Upper lobe of right lung (tissue), 1 donor: ENCODE results near the gene INSC. TPM values are rescaled to one million over a fixed set of nuclear protein-coding genes. Genes with fewer than 3 reads are reported as not detected.

Experiments
- ATAC-seq: fragments of 200-7000 bp; cut with Tn5 transposase; one replicate; pipeline ENCODE4 v1.9.1; 2020; ENCODE audit warnings: mild to moderate bottlenecking, moderate library complexity
- DNase-seq: peaks from one replicate; pipeline ENCODE4 v3.0.0-alpha.2; 2020
- H3K27ac ChIP-seq: fragments of 200-600 bp; one replicate; pipeline ENCODE4 v1.8.0; 2022
- H3K27me3 ChIP-seq: fragments of 200-600 bp; one replicate; pipeline ENCODE4 v1.8.0; 2022; ENCODE audit warnings: mild to moderate bottlenecking
- H3K36me3 ChIP-seq: fragments of 200-600 bp; one replicate; pipeline ENCODE4 v1.8.0; 2022
- H3K4me1 ChIP-seq: fragments of 200-600 bp; one replicate; pipeline ENCODE4 v1.8.0; 2022
- H3K4me3 ChIP-seq: fragments of 200-600 bp; one replicate; pipeline ENCODE4 v1.8.0; 2022; ENCODE audit warnings: mild to moderate bottlenecking
- H3K9me3 ChIP-seq: fragments of 200-600 bp; one replicate; pipeline ENCODE4 v1.8.0; 2022
- intact Hi-C: fragments of 100-400 bp; cut with DNase I; formaldehyde crosslinking; loops from one replicate; pipeline ENCODE4 v1.11.0; 2022
- total RNA-seq: library from RNA; stranded (reverse); fragmentation: NEBNext Ultra II Directional; extraction: Animal tissue kit (Norgen Biotek cat#: 25700); gene quantifications from one replicate; pipeline ENCODE4 v1.2.1, GENCODE V29; 2021
- TF ChIP-seq, protein P1 (sequence below): fragments of 200-600 bp; IDR thresholded peaks from one replicate; pipeline ENCODE4 v1.8.0; 2022; ENCODE audit warnings: antibody characterized with exemption
- donor health status: DM: no; HTN: yes; CAD: no; lungs with severe emphysema.

INSC gene
- total RNA-seq, 1 donor from 2014 or later, result 0.96 TPM

DNA sequence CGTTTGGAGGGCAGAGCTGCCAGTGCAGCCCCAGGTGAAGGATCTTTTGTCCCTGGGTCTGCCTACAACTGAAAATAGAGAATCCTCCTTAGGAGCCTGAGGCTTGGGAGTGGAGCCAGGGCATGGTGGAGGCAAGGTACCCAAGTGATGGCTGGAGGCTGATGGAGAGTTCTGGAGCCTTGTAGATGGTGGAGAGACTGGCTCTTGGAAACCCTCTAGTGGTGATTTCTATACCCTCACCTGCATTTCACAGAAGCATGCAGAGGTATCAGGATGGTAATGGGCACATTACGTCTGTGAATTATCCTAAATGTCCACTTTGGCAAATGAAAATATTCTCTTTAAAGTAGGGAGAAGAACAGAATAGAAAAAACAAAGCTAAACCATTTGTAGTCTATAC, 44.4 kb downstream of the INSC start:
- H3K27me3 ChIP-seq, result no peaks in the 10 kb centered on the region
- H3K4me3 ChIP-seq, result no peak overlapping the region
- intact Hi-C loops, result no loop called here
- no peaks in the 10 kb centered on the region for H3K36me3 ChIP-seq
- H3K27ac ChIP-seq, result no peak overlapping the region
- no peaks in the 10 kb centered on the region for H3K4me1 ChIP-seq
- ATAC-seq, result no peak
- TF ChIP-seq, protein P1, sequence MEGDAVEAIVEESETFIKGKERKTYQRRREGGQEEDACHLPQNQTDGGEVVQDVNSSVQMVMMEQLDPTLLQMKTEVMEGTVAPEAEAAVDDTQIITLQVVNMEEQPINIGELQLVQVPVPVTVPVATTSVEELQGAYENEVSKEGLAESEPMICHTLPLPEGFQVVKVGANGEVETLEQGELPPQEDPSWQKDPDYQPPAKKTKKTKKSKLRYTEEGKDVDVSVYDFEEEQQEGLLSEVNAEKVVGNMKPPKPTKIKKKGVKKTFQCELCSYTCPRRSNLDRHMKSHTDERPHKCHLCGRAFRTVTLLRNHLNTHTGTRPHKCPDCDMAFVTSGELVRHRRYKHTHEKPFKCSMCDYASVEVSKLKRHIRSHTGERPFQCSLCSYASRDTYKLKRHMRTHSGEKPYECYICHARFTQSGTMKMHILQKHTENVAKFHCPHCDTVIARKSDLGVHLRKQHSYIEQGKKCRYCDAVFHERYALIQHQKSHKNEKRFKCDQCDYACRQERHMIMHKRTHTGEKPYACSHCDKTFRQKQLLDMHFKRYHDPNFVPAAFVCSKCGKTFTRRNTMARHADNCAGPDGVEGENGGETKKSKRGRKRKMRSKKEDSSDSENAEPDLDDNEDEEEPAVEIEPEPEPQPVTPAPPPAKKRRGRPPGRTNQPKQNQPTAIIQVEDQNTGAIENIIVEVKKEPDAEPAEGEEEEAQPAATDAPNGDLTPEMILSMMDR, result peak; percentile 12
- DNase-seq, result no peak
- H3K9me3 ChIP-seq, result no peaks in the 10 kb centered on the region

DNA sequence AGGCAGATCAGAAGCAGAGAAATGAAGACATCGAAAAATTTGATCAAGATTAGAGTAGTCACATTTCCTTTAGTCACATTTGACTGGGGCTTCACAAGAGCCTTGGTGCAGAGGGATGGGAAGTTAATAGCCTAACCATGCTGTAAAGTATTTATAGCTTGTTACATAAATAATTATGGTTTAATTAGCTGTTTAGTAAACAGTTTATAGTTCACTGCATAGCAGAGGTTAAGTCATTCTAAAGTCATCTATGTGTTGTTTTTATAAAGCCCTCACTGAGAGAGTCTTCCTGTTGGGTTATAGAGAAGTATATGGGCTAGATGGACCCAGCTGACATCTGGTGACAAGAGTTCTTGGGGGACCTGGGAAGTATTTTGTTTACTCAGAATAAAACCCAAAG, 47.1 kb downstream of the INSC start:
- ATAC-seq (no peak), DNase-seq (no peak)
- Histone ChIP-seq H3K9me3 (no peaks in the 10 kb centered on the region), H3K27ac (no peak overlapping the region), H3K4me1 (no peaks in the 10 kb centered on the region), H3K4me3 (no peak overlapping the region), H3K27me3 (no peaks in the 10 kb centered on the region), H3K36me3 (no peaks in the 10 kb centered on the region)
- TF ChIP-seq, protein P1, result no peak
- intact Hi-C loops, result no loop called here

DNA sequence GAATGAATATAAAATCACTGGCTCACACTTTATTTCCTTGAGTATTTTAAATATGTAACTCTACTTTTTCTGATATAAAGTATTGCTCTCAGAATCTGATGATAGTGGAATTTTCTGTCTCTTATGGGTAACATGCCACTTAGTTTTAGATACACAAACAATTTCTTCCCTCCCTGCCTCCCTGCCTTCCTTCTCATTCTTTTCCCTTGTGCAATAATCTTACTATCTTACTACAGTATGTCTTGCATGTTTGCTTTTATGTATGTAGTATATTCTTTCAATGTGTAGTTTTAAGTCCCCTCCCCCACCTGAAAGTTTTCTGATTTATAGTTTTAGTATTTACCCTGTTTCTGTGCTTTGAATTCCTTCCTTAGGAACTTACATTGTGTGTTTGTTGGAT, 48.4 kb downstream of the INSC start:
- Histone ChIP-seq H3K4me1 (no peaks in the 10 kb centered on the region), H3K36me3 (no peaks in the 10 kb centered on the region), H3K27ac (no peak overlapping the region), H3K27me3 (no peaks in the 10 kb centered on the region), H3K9me3 (no peaks in the 10 kb centered on the region), H3K4me3 (no peak overlapping the region)
- ATAC-seq, result no peak
- TF ChIP-seq, protein P1, result no peak
- no peak for DNase-seq
- intact Hi-C loops, result no loop called here

DNA sequence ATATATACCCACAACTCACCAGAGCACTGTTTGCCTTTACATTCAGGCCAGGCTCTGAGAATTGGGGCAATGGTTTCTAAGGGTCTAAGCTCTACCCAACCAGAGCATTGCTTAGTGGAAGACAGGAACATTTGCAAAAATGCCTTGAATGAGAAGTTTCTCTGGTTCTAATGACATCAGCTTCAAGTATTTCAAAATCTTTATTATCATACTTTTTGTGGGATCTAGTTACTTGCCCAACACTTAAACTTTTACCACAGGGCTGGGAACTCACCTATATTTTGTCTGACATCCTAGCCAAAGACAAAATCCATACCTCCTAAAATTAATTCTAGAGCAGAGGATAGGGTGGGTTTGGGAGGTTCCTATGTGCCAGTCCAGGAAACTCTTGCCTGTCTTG, 51.5 kb downstream of the INSC start:
- Histone ChIP-seq H3K4me3 (no peak overlapping the region), H3K4me1 (no peaks in the 10 kb centered on the region), H3K9me3 (no peaks in the 10 kb centered on the region), H3K27ac (no peak overlapping the region), H3K36me3 (no peaks in the 10 kb centered on the region), H3K27me3 (no peaks in the 10 kb centered on the region)
- intact Hi-C loops, result no loop called here
- ATAC-seq, result no peak
- no peak for DNase-seq
- TF ChIP-seq, protein P1, result no peak

DNA sequence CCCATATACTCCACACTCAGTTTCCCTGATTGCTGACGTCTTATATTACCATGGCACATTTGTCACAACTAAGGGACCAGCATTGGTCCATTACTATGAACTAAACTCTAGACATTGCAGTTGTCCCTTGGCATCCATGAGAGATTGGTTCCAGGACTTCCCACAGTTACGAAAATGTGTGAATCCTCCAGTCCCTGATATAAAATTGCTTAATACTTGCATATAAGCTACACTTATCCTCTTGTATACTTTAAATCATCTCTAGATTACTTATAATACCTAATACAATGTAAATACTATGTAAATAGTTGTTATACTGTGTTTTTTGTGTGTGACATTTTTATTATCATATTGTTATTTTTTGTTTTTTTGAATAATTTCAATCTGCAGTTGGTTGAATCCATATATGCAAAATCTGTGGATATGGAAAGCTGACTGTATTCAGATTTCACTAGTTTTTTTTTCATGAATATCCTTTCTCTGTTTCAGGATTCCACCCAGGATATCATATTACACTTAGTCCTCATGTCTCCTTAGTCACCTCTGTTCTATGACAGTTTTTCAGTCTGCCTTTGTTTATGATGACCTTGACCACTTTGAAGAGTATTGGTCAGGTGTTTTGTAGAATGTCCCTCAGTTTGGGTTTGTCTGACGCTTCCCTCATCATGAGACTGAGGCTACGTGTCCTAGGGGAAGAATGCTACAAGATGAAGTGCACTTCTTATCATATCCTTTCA, 55.3 kb downstream of the INSC start:
- ATAC-seq (no peak), DNase-seq (no peak)
- Histone ChIP-seq H3K36me3 (no peaks in the 10 kb centered on the region), H3K27ac (no peak overlapping the region), H3K27me3 (no peaks in the 10 kb centered on the region), H3K9me3 (no peaks in the 10 kb centered on the region), H3K4me1 (no peaks in the 10 kb centered on the region), H3K4me3 (no peak overlapping the region)
- TF ChIP-seq, protein P1, result no peak
- intact Hi-C loops, result no loop called here

DNA sequence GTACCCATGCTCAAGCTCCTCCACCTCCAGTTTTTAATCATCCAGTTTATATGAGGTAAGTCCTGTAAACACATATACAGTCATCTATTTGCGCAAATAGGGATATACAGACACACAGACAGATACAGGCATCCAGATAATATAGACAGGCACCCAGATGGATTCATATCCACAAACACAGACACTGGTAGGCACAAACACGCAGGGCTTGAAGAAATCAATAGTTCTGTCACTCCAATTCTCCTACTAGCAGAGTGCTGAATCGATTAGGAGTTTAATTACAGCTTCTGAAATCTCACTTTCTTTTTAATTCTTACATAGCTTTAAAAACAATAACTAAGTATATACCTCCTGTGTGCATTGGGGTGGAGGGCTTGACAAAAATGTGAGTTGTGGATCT, 56.0 kb downstream of the INSC start:
- Histone ChIP-seq H3K27me3 (no peaks in the 10 kb centered on the region), H3K36me3 (no peaks in the 10 kb centered on the region), H3K9me3 (no peaks in the 10 kb centered on the region), H3K4me1 (no peaks in the 10 kb centered on the region), H3K4me3 (no peak overlapping the region), H3K27ac (no peak overlapping the region)
- DNase-seq (no peak), ATAC-seq (no peak)
- TF ChIP-seq, protein P1, result no peak
- intact Hi-C loops, result no loop called here
